ENCODE results near the gene KLF6.

DNA sequence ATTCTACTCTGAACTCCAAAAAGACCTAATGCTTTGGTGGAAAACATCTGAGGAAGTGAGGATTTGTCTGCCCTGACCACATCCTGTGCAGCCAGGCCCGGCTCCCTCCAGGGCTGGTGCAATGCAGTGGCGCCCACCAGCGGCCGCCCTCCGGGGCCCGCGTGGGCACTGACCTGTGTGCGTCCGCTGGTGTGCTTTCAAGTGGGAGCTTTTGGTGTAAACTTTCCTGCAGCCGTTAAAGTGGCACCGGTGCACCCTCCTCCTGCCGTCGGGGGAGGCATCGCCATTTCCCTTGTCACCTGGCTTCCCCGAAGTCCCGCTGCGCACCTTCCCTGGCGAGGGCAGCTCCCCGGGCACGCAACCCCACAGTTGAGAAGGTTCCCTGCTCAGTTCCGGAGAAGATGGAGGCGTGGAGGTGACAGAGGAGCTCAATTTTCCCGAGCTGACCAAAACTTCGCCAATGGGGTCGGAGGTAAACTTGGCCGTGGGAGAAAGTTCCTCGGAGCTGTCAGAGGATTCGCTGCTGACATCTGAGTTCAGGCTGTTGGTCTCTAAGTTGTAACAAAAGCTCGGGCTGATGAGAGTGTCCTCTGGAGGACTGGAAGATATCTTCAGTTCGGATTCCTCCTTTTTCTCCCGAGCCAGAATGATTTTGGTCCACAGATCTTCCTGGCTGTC lies 3.4 kb downstream of the KLF6 start:
- TF ChIP-seq MTA3 (IDR thresholded peaks at IDR 0.05; ENCODE audit: borderline replicate concordance) (no peak), ZNF644 (tag; IDR thresholded peaks at IDR 0.05; ENCODE audit: low read depth) (no peak), ZNF668 (CRISPR knock-in tag; IDR thresholded peaks at IDR 0.05) (no peak), ELF1 (tag; IDR thresholded peaks at IDR 0.05) (no peak), ZNF174 (CRISPR knock-in tag; IDR thresholded peaks at IDR 0.05) (no peak), CTCF (IDR thresholded peaks at IDR 0.05 in 2 of 3, conservative IDR thresholded peaks at IDR 0.05 in 1 of 3; ENCODE audit: insufficient read depth in 2 of 3, low read depth in 1 of 3, low read length in 3 of 3) (no peak)
- TF ChIP-seq, protein P1, sequence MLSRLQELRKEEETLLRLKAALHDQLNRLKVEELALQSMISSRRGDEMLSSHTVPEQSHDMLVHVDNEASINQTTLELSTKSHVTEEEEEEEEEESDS (CRISPR knock-in tag; IDR thresholded peaks at IDR 0.05) = no peak
- TF ChIP-seq, protein P2, sequence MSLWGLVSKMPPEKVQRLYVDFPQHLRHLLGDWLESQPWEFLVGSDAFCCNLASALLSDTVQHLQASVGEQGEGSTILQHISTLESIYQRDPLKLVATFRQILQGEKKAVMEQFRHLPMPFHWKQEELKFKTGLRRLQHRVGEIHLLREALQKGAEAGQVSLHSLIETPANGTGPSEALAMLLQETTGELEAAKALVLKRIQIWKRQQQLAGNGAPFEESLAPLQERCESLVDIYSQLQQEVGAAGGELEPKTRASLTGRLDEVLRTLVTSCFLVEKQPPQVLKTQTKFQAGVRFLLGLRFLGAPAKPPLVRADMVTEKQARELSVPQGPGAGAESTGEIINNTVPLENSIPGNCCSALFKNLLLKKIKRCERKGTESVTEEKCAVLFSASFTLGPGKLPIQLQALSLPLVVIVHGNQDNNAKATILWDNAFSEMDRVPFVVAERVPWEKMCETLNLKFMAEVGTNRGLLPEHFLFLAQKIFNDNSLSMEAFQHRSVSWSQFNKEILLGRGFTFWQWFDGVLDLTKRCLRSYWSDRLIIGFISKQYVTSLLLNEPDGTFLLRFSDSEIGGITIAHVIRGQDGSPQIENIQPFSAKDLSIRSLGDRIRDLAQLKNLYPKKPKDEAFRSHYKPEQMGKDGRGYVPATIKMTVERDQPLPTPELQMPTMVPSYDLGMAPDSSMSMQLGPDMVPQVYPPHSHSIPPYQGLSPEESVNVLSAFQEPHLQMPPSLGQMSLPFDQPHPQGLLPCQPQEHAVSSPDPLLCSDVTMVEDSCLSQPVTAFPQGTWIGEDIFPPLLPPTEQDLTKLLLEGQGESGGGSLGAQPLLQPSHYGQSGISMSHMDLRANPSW (CRISPR knock-in tag; IDR thresholded peaks at IDR 0.05) = no peak
- TF ChIP-seq, protein P3, sequence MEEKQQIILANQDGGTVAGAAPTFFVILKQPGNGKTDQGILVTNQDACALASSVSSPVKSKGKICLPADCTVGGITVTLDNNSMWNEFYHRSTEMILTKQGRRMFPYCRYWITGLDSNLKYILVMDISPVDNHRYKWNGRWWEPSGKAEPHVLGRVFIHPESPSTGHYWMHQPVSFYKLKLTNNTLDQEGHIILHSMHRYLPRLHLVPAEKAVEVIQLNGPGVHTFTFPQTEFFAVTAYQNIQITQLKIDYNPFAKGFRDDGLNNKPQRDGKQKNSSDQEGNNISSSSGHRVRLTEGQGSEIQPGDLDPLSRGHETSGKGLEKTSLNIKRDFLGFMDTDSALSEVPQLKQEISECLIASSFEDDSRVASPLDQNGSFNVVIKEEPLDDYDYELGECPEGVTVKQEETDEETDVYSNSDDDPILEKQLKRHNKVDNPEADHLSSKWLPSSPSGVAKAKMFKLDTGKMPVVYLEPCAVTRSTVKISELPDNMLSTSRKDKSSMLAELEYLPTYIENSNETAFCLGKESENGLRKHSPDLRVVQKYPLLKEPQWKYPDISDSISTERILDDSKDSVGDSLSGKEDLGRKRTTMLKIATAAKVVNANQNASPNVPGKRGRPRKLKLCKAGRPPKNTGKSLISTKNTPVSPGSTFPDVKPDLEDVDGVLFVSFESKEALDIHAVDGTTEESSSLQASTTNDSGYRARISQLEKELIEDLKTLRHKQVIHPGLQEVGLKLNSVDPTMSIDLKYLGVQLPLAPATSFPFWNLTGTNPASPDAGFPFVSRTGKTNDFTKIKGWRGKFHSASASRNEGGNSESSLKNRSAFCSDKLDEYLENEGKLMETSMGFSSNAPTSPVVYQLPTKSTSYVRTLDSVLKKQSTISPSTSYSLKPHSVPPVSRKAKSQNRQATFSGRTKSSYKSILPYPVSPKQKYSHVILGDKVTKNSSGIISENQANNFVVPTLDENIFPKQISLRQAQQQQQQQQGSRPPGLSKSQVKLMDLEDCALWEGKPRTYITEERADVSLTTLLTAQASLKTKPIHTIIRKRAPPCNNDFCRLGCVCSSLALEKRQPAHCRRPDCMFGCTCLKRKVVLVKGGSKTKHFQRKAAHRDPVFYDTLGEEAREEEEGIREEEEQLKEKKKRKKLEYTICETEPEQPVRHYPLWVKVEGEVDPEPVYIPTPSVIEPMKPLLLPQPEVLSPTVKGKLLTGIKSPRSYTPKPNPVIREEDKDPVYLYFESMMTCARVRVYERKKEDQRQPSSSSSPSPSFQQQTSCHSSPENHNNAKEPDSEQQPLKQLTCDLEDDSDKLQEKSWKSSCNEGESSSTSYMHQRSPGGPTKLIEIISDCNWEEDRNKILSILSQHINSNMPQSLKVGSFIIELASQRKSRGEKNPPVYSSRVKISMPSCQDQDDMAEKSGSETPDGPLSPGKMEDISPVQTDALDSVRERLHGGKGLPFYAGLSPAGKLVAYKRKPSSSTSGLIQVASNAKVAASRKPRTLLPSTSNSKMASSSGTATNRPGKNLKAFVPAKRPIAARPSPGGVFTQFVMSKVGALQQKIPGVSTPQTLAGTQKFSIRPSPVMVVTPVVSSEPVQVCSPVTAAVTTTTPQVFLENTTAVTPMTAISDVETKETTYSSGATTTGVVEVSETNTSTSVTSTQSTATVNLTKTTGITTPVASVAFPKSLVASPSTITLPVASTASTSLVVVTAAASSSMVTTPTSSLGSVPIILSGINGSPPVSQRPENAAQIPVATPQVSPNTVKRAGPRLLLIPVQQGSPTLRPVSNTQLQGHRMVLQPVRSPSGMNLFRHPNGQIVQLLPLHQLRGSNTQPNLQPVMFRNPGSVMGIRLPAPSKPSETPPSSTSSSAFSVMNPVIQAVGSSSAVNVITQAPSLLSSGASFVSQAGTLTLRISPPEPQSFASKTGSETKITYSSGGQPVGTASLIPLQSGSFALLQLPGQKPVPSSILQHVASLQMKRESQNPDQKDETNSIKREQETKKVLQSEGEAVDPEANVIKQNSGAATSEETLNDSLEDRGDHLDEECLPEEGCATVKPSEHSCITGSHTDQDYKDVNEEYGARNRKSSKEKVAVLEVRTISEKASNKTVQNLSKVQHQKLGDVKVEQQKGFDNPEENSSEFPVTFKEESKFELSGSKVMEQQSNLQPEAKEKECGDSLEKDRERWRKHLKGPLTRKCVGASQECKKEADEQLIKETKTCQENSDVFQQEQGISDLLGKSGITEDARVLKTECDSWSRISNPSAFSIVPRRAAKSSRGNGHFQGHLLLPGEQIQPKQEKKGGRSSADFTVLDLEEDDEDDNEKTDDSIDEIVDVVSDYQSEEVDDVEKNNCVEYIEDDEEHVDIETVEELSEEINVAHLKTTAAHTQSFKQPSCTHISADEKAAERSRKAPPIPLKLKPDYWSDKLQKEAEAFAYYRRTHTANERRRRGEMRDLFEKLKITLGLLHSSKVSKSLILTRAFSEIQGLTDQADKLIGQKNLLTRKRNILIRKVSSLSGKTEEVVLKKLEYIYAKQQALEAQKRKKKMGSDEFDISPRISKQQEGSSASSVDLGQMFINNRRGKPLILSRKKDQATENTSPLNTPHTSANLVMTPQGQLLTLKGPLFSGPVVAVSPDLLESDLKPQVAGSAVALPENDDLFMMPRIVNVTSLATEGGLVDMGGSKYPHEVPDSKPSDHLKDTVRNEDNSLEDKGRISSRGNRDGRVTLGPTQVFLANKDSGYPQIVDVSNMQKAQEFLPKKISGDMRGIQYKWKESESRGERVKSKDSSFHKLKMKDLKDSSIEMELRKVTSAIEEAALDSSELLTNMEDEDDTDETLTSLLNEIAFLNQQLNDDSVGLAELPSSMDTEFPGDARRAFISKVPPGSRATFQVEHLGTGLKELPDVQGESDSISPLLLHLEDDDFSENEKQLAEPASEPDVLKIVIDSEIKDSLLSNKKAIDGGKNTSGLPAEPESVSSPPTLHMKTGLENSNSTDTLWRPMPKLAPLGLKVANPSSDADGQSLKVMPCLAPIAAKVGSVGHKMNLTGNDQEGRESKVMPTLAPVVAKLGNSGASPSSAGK (IDR thresholded peaks at IDR 0.05) = no peak

Measured in K562 (cell line).